GM12878 (cell line): ENCODE measurements around the gene WWOX. TPM values are rescaled to one million over a fixed set of nuclear protein-coding genes. Genes with fewer than 3 reads are reported as not detected.

Source experiments
- ATAC-seq: fragments of 200-7000 bp; cut with Tn5 transposase; 3 replicates; pipeline ENCODE4 v1.9.1; 2020; ENCODE audit warnings: mild to moderate bottlenecking, moderate library complexity
- BruUV-seq: library from RNA; stranded (reverse); fragments of 400-500 nt; replicated peaks from 2 replicates; lab custom pipeline; 2021; lab: Mats Ljungman, UMichigan
- CTCF ChIA-PET: fragments of 300-600 bp; sonication (Branson Sonifier 250); formaldehyde crosslinking; extraction: SDS; loops from one replicate; lab custom pipeline; 2021; ENCODE audit warnings: inconsistent platforms; lab: Yijun Ruan, JAX
- POLR2A ChIA-PET: fragments of 350-600 bp; formaldehyde crosslinking; extraction: SDS; loops from one replicate; lab custom pipeline; 2021; ENCODE audit warnings: inconsistent platforms; lab: Charles Lee
- RAD21 ChIA-PET: fragments of 300-600 bp; sonication (Branson Sonifier 250); formaldehyde crosslinking; loops from one replicate; lab custom pipeline; 2023; ENCODE audit warnings: antibody characterized with exemption; ENCODE audit not compliant: unreplicated experiment; lab: Charles Lee
- SMC1A ChIA-PET: fragments of 300-600 bp; sonication (Branson Sonifier 250); formaldehyde crosslinking; loops from one replicate; lab custom pipeline; 2023; ENCODE audit not compliant: unreplicated experiment, uncharacterized antibody; lab: Charles Lee
- DNase-seq: peaks from one replicate; pipeline ENCODE4 v3.0.0-alpha.2; 2011; ENCODE audit warnings: low read depth, low spot score
- FAIRE-seq: peaks from 3 replicates; lab custom pipeline; 2011; peaks lifted over from hg19 to GRCh38; lab: Jason Lieb, UNC
- H2AFZ ChIP-seq: 2 replicates; pipeline ENCODE4 v1.6.0; 2011; ENCODE audit warnings: low read depth, low read length, control low read depth; ENCODE audit not compliant: control insufficient read depth
- H3K27ac ChIP-seq: 2 replicates; pipeline ENCODE4 v1.5.1; 2011; ENCODE audit warnings: control low read depth; ENCODE audit not compliant: control insufficient read depth, insufficient read depth
- H3K27me3 ChIP-seq, 2 experiments: replicated peaks in 1 of 2; 2 replicates each; pipeline versions ENCODE4 v1.6.0 to v1.6.1; 2011; ENCODE audit warnings: low read length in 1 of 2; ENCODE audit not compliant: control insufficient read depth in 2 of 2, insufficient read depth in 2 of 2
- H3K36me3 ChIP-seq, 2 experiments: 2 replicates each; pipeline ENCODE4 v1.5.1; 2011; ENCODE audit warnings: low read length in 1 of 2; ENCODE audit not compliant: control insufficient read depth in 2 of 2, insufficient read depth in 2 of 2
- H3K4me1 ChIP-seq: 2 replicates; pipeline ENCODE4 v1.6.1; 2011; ENCODE audit warnings: mild to moderate bottlenecking, low read length, moderate library complexity, mixed read lengths; ENCODE audit not compliant: control insufficient read depth, insufficient read depth
- H3K4me2 ChIP-seq: 2 replicates; pipeline ENCODE4 v1.6.0; 2011; ENCODE audit warnings: control low read depth; ENCODE audit not compliant: control insufficient read depth, insufficient read depth
- H3K4me3 ChIP-seq: fragments of 200-600 bp; sonication (generic); 2 replicates; pipeline ENCODE4 v1.5.1; 2016
- H3K79me2 ChIP-seq: 2 replicates; pipeline ENCODE4 v1.6.0; 2011; ENCODE audit warnings: low read length; ENCODE audit not compliant: control insufficient read depth, insufficient read depth
- H3K9ac ChIP-seq: 2 replicates; pipeline ENCODE4 v1.8.0; 2011; ENCODE audit warnings: low read length, control low read depth, mixed read lengths; ENCODE audit not compliant: control insufficient read depth, insufficient read depth
- H3K9me3 ChIP-seq: replicated peaks from 3 replicates; pipeline ENCODE4 v1.5.1; 2011; ENCODE audit warnings: mild to moderate bottlenecking, low read length; ENCODE audit not compliant: control insufficient read depth, insufficient read depth
- H4K20me1 ChIP-seq: 2 replicates; pipeline ENCODE4 v1.6.0; 2011; ENCODE audit not compliant: control insufficient read depth, insufficient read depth
- CREM ChIP-seq: IDR thresholded peaks from 2 replicates; pipeline ENCODE4 v1.6.1; 2014; ENCODE audit warnings: antibody characterized with exemption, low read depth
- HDAC2 ChIP-seq: fragments of 200-600 bp; sonication (generic); IDR thresholded peaks from 2 replicates; pipeline ENCODE4 v1.6.1; 2017
- KAT2A ChIP-seq: conservative IDR thresholded peaks from 2 replicates; pipeline ENCODE4 v1.6.1; 2011; ENCODE audit warnings: low read depth, low read length; ENCODE audit not compliant: control insufficient read depth
- POLR2A ChIP-seq: IDR thresholded peaks from 2 replicates; pipeline ENCODE4 v1.6.1; 2011; ENCODE audit warnings: low read depth, mild to moderate bottlenecking, low read length
- SUZ12 ChIP-seq: fragments of 200-600 bp; sonication (generic); IDR thresholded peaks from one replicate; pipeline ENCODE4 v1.6.1; 2018; ENCODE audit warnings: antibody characterized with exemption, mild to moderate bottlenecking; ENCODE audit not compliant: unreplicated experiment
- ZNF274 ChIP-seq: IDR thresholded peaks from one replicate; pipeline ENCODE4 v1.8.0; 2011; ENCODE audit not compliant: insufficient read length, insufficient read depth
- WGBS: methylation state at CpG from one replicate; pipeline ENCODE4 v1.1.6; 2016; ENCODE audit warnings: low lambda C conversion rate; ENCODE audit not compliant: insufficient replicate concordance, insufficient coverage; ENCODE audit errors: missing lambda C conversion rate; 5-methylcytosine and 5-hydroxymethylcytosine counted together
- in situ Hi-C: fragments of 300-500 bp; cut with MboI; formaldehyde crosslinking; loops from 9 replicates; pipeline ENCODE4 v1.14.3; 2018; ENCODE audit warnings: mixed read lengths
- intact Hi-C: fragments of 100-400 bp; cut with micrococcal nuclease; formaldehyde crosslinking; loops from one replicate; pipeline ENCODE4 v1.14.2; 2022; ENCODE audit not compliant: unreplicated experiment
- polyA plus RNA-seq, 11 experiments: library from polyadenylated mRNA; depleted of rRNA in 4 of 11; unstranded in 6 of 11; stranded (reverse) in 5 of 11; fragments of >200 nt; fragmentation: Nextera tagmentation in 4 of 11; fragmentation: Illumina TruSeq in 1 of 11; extraction: Ambion mirVana in 4 of 11; extraction: Trizol in 1 of 11; gene quantifications; 1 replicate in 1 of 11; 2 replicates in 10 of 11; pipeline versions ENCODE4 v1.2.1 to v1.2.3, GENCODE V29; 2011 to 2016; ENCODE audit warnings: inconsistent platforms in 2 of 11, missing spikeins in 2 of 11, low read depth in 1 of 11
- total RNA-seq, 4 experiments: library from RNA; depleted of rRNA in 3 of 4; stranded (reverse); fragments of >200 nt in 3 of 4; fragmentation: Illumina TruSeq in 1 of 4; extraction: Trizol in 1 of 4; gene quantifications; 2 replicates each; pipeline versions ENCODE4 v1.2.1 to v1.2.3, GENCODE V29; 2013 to 2021
- TF ChIP-seq, protein P1 (sequence below): IDR thresholded peaks from 2 replicates; pipeline ENCODE4 v1.6.1; 2012; ENCODE audit warnings: low read depth, low read length, improper control_type of control experiment
- TF ChIP-seq, protein P2 (sequence below): fragments of 450-650 bp; IDR thresholded peaks from 2 replicates; pipeline ENCODE4 v1.6.1; 2016; ENCODE audit warnings: mild to moderate bottlenecking, moderate library complexity, borderline replicate concordance
- TF ChIP-seq, protein P3 (sequence below), 3 experiments: IDR thresholded peaks in 2 of 3; conservative IDR thresholded peaks in 1 of 3; 2 replicates each; pipeline ENCODE4 v1.5.1; 2011; ENCODE audit warnings: low read depth in 3 of 3, low read length in 3 of 3, mild to moderate bottlenecking in 3 of 3, control low read depth in 2 of 3, moderate library complexity in 2 of 3, inconsistent platforms in 1 of 3, mixed read lengths in 1 of 3; ENCODE audit not compliant: control insufficient read depth in 2 of 3, insufficient read depth in 1 of 3; ENCODE audit errors: extremely low read depth in 1 of 3
- TF ChIP-seq, protein P4 (sequence below): fragments of 450-650 bp; IDR thresholded peaks from 2 replicates; pipeline ENCODE4 v1.6.1; 2016; ENCODE audit warnings: mild to moderate bottlenecking
- TF ChIP-seq, protein P5 (sequence below): fragments of 450-650 bp; conservative IDR thresholded peaks from 2 replicates; pipeline ENCODE4 v1.6.1; 2017; ENCODE audit warnings: mild to moderate bottlenecking, moderate library complexity

The WWOX gene
- total and polyA plus RNA-seq, 10 of the 15 experiments (the other 5 are each of a cell fraction or from before 2014, with no cell fraction given), result 2.8 to 24.4 (median 17.8) TPM

DNA sequence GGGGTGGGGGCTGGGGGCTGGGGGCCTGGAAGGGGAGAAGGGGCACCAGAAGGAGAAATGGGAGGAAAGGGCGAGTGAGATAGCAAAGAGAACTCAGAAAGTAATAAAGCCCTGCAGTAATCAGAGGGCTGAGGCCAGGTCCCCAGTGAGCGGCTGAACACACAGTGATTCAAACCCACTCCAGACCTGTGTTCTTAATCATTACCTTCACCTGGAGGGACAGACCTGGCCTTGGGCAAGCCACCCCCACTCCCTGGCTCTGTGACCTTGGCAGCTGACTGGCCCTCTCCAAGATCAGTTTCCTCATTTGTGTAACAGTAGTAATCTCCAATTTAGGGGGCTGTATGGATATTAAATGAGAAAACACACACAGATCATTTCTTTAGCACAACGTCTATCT, 150.4 kb downstream of the WWOX start:
- Histone ChIP-seq H3K79me2 (no peaks in the 10 kb centered on the region), H3K4me1 (no peaks in the 10 kb centered on the region), H2AFZ (no peak overlapping the region), H3K9ac (no peak overlapping the region), H3K27me3 (no peaks in the 10 kb centered on the region), H3K27ac (no peak overlapping the region), H3K9me3 (no peaks in the 10 kb centered on the region), H3K36me3 (no peaks in the 10 kb centered on the region), H3K4me3 (no peak overlapping the region), H3K4me2 (no peak overlapping the region), H4K20me1 (no peaks in the 10 kb centered on the region)
- RAD21 ChIA-PET, result no interaction called here
- in situ Hi-C loops (no loop called here), intact Hi-C loops (no loop called here)
- DNase-seq (no peak), FAIRE-seq (no peak), ATAC-seq (no peak)
- WGBS, result 54% methylated on average over 2 of the region's 3 CpGs
- CTCF ChIA-PET, result no interaction called here
- no TSS peak for BruUV-seq
- POLR2A ChIA-PET, result no interaction called here
- SMC1A ChIA-PET, result no interaction called here
- TF ChIP-seq, protein P1, sequence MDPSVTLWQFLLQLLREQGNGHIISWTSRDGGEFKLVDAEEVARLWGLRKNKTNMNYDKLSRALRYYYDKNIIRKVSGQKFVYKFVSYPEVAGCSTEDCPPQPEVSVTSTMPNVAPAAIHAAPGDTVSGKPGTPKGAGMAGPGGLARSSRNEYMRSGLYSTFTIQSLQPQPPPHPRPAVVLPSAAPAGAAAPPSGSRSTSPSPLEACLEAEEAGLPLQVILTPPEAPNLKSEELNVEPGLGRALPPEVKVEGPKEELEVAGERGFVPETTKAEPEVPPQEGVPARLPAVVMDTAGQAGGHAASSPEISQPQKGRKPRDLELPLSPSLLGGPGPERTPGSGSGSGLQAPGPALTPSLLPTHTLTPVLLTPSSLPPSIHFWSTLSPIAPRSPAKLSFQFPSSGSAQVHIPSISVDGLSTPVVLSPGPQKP, result no peak
- TF ChIP-seq, protein P2, sequence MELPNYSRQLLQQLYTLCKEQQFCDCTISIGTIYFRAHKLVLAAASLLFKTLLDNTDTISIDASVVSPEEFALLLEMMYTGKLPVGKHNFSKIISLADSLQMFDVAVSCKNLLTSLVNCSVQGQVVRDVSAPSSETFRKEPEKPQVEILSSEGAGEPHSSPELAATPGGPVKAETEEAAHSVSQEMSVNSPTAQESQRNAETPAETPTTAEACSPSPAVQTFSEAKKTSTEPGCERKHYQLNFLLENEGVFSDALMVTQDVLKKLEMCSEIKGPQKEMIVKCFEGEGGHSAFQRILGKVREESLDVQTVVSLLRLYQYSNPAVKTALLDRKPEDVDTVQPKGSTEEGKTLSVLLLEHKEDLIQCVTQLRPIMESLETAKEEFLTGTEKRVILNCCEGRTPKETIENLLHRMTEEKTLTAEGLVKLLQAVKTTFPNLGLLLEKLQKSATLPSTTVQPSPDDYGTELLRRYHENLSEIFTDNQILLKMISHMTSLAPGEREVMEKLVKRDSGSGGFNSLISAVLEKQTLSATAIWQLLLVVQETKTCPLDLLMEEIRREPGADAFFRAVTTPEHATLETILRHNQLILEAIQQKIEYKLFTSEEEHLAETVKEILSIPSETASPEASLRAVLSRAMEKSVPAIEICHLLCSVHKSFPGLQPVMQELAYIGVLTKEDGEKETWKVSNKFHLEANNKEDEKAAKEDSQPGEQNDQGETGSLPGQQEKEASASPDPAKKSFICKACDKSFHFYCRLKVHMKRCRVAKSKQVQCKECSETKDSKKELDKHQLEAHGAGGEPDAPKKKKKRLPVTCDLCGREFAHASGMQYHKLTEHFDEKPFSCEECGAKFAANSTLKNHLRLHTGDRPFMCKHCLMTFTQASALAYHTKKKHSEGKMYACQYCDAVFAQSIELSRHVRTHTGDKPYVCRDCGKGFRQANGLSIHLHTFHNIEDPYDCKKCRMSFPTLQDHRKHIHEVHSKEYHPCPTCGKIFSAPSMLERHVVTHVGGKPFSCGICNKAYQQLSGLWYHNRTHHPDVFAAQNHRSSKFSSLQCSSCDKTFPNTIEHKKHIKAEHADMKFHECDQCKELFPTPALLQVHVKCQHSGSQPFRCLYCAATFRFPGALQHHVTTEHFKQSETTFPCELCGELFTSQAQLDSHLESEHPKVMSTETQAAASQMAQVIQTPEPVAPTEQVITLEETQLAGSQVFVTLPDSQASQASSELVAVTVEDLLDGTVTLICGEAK, result no peak
- TF ChIP-seq HDAC2, result no peak
- no peak for TF ChIP-seq CREM
- TF ChIP-seq POLR2A, result no peak
- TF ChIP-seq, protein P3, sequence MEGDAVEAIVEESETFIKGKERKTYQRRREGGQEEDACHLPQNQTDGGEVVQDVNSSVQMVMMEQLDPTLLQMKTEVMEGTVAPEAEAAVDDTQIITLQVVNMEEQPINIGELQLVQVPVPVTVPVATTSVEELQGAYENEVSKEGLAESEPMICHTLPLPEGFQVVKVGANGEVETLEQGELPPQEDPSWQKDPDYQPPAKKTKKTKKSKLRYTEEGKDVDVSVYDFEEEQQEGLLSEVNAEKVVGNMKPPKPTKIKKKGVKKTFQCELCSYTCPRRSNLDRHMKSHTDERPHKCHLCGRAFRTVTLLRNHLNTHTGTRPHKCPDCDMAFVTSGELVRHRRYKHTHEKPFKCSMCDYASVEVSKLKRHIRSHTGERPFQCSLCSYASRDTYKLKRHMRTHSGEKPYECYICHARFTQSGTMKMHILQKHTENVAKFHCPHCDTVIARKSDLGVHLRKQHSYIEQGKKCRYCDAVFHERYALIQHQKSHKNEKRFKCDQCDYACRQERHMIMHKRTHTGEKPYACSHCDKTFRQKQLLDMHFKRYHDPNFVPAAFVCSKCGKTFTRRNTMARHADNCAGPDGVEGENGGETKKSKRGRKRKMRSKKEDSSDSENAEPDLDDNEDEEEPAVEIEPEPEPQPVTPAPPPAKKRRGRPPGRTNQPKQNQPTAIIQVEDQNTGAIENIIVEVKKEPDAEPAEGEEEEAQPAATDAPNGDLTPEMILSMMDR (IDR thresholded peaks at IDR 0.05 in 2 of 3, conservative IDR thresholded peaks at IDR 0.05 in 1 of 3; ENCODE audit: control insufficient read depth in 2 of 3, extremely low read depth in 1 of 3, insufficient read depth in 1 of 3, low read depth in 3 of 3, low read length in 3 of 3), result no peak
- no peak for TF ChIP-seq KAT2A
- TF ChIP-seq, protein P4, sequence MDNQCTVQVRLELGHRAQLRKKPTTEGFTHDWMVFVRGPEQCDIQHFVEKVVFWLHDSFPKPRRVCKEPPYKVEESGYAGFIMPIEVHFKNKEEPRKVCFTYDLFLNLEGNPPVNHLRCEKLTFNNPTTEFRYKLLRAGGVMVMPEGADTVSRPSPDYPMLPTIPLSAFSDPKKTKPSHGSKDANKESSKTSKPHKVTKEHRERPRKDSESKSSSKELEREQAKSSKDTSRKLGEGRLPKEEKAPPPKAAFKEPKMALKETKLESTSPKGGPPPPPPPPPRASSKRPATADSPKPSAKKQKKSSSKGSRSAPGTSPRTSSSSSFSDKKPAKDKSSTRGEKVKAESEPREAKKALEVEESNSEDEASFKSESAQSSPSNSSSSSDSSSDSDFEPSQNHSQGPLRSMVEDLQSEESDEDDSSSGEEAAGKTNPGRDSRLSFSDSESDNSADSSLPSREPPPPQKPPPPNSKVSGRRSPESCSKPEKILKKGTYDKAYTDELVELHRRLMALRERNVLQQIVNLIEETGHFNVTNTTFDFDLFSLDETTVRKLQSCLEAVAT, result no peak
- TF ChIP-seq, protein P5, sequence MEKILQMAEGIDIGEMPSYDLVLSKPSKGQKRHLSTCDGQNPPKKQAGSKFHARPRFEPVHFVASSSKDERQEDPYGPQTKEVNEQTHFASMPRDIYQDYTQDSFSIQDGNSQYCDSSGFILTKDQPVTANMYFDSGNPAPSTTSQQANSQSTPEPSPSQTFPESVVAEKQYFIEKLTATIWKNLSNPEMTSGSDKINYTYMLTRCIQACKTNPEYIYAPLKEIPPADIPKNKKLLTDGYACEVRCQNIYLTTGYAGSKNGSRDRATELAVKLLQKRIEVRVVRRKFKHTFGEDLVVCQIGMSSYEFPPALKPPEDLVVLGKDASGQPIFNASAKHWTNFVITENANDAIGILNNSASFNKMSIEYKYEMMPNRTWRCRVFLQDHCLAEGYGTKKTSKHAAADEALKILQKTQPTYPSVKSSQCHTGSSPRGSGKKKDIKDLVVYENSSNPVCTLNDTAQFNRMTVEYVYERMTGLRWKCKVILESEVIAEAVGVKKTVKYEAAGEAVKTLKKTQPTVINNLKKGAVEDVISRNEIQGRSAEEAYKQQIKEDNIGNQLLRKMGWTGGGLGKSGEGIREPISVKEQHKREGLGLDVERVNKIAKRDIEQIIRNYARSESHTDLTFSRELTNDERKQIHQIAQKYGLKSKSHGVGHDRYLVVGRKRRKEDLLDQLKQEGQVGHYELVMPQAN, result no peak
- no peak for TF ChIP-seq ZNF274
- no peak for TF ChIP-seq SUZ12
